HFF-Myc (cell line): Measurements from ENCODE around the gene EMC8.

Source experiments
- DNase-seq: peaks from one replicate; pipeline ENCODE4 v3.0.0-alpha.2; 2011; ENCODE audit warnings: low read depth; ENCODE audit errors: extremely low read depth
- H3K4me3 ChIP-seq: replicated peaks from 2 replicates; pipeline ENCODE4 v1.5.1; 2011; ENCODE audit warnings: low read depth, mild to moderate bottlenecking, control low read depth, low read length
- TF ChIP-seq, protein P1 (sequence below): IDR thresholded peaks from 2 replicates; pipeline ENCODE4 v1.5.1; 2012; ENCODE audit warnings: mild to moderate bottlenecking, low read depth, low read length, control low read depth; ENCODE audit errors: missing control alignments

The EMC8 gene

DNA sequence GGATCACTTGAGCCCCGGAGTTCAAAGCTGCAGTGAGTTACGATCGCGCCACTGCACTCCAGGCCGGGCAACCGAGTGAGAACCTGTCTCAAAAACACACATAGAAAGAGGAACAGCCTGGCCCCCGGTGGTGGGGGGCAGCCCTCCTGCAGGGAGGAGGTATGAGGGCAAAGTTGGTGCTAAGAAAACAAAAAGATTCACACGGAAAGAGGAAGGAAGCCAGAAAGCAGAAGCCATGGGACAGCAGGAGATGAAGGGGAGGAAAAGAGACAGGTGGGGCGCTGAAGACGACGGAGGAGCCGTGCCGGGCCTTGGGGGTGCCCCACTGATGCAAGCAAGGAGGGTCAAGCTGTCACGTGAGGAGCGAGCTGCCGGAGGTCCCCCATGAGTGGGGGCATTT is 40.2 kb downstream of the EMC8 start:
- H3K4me3 ChIP-seq, result no peak overlapping the region
- no peak for DNase-seq
- TF ChIP-seq, protein P1, sequence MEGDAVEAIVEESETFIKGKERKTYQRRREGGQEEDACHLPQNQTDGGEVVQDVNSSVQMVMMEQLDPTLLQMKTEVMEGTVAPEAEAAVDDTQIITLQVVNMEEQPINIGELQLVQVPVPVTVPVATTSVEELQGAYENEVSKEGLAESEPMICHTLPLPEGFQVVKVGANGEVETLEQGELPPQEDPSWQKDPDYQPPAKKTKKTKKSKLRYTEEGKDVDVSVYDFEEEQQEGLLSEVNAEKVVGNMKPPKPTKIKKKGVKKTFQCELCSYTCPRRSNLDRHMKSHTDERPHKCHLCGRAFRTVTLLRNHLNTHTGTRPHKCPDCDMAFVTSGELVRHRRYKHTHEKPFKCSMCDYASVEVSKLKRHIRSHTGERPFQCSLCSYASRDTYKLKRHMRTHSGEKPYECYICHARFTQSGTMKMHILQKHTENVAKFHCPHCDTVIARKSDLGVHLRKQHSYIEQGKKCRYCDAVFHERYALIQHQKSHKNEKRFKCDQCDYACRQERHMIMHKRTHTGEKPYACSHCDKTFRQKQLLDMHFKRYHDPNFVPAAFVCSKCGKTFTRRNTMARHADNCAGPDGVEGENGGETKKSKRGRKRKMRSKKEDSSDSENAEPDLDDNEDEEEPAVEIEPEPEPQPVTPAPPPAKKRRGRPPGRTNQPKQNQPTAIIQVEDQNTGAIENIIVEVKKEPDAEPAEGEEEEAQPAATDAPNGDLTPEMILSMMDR, result no peak

DNA sequence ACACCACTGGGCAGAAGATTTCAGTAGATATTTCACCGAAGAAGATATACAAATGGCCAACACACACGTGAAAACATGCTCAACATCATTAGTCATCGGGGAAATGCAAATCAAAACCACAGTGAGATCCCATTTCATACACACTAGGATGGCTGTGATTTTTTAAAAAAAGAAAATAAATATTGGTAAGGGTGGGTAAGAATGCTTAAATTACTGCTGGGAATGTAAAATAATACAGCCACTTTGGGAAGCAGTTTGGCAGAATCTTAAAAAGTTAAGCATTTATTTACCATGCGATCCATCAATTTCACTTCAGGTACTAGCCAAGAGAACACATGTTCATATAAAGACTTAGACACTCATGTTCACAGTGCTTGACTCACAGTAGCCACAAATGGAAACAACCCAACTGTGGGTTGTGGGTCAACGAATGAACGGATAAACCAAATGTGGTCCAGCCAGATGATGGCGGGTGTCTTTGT is 42.0 kb downstream of the EMC8 start:
- peak; percentile 41 for DNase-seq
- TF ChIP-seq, protein P1, result no peak
- H3K4me3 ChIP-seq, result no peak overlapping the region

DNA sequence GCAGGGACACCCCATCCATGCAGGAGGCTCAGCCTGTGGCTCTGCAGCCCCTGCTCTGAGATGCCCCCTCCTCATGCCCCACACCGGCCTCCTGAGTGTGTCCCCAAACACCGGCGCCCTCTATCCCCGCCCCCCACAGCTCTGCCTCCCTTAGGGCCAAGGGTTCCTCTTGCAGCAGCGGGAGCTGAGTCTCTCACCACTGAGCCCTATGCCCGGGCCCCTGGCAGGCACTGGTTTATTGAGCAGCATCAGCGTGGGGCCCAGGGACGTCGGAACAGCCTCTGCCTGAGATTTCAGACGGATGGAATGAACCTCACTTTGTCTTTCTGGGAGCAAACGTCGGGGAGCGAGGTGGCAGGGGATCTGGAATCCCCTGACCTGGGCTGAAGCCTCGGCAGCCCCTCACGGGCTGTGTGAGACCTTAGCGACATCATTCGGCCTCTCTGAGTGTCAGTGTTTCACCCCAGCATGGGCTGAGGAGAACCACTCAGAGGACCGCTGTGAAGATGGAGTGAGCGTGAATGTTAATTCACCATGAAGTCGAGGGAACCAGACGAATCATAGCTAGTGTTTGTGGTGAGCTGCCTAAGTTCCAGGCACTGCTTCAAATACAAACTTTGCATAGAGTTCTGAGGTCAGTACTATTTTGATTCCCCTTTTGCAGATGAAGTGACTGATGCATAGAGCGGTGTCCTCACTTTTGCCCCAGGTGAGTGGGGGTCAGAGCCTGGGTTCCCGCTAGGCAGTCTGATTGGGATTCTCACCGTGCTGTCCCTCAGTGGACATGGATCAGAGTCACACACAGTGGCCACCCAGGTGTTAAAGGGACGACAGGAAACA is 43.2 kb downstream of the EMC8 start:
- DNase-seq, result no peak
- TF ChIP-seq, protein P1, result no peak
- no peak overlapping the region for H3K4me3 ChIP-seq

DNA sequence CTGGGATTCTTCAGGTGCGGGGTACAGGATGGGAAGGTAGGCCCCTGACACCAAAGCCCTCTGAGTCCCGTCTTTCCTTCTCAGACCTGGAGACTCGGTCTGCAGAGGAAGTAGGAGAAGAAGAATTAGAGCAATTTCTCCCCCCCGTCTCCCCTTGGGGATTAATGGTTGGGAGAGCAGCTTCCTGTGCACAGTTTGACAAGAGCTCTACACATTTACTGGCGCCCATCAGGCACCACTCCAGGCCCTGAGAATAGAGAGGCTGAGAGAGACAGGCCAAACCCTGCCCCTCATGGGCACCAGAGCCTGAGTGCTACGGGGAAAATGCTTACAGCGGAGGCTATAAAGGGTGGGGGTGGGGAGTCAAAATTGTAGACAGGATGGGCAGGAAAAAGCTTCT is 44.9 kb downstream of the EMC8 start:
- H3K4me3 ChIP-seq, result no peak overlapping the region
- DNase-seq, result no peak
- TF ChIP-seq, protein P1, result no peak

DNA sequence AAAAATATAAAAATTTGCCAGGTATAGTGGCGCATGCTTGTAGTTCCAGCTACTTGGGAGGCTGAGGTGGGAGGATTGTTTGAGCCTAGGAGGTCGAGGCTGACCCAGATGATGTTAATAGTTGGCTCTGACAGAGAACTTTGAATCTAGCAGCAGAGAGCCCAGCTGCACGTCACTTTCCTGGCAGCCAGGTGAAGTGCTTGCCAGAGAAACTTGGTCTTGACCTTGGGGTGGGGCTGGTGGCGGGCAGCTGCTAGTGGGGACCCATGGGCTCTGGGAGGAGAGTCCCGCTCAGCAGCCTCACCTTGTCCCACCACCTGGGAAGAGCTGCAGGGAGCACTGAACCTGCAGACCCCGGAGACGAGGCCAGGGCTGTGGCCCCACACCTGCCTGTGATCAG is 45.4 kb downstream of the EMC8 start:
- TF ChIP-seq, protein P1, result no peak
- no peak overlapping the region for H3K4me3 ChIP-seq
- DNase-seq, result no peak

DNA sequence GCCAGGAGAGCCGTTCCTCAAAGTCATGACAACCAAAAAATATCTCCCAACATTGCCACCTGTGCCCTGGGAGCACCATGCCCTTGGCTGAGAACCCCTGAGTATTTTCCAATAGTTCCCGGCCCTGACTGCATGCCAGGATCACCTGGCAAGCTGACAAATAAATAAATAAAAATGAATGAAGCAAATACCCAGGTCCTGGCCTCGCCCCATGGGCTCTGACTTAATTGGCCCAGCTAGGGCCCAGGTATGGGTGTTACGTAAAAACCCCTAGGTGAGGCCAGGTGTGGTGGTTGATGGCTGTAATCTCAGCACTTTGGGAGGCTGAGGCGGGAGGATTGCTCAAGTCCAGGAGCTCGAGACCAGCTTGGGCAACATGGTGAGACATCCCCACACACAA is 45.8 kb downstream of the EMC8 start:
- TF ChIP-seq, protein P1, result no peak
- DNase-seq, result no peak
- H3K4me3 ChIP-seq, result no peak overlapping the region
